Mesendoderm (in vitro differentiated cells): ENCODE data around the gene SNX27.

Source experiments
- DNase-seq: peaks from one replicate; pipeline ENCODE4 v3.0.0; 2013
- H2AK5ac ChIP-seq: 2 replicates; pipeline ENCODE4 v1.6.1; 2013; ENCODE audit warnings: low read length, inconsistent platforms
- H2BK120ac ChIP-seq: 2 replicates; pipeline ENCODE4 v1.6.1; 2013; ENCODE audit warnings: low read depth, mild to moderate bottlenecking, low read length, moderate library complexity, mixed read lengths
- H2BK15ac ChIP-seq: replicated peaks from 2 replicates; pipeline ENCODE4 v1.6.1; 2013; ENCODE audit warnings: low read depth, mild to moderate bottlenecking, moderate library complexity
- H2BK5ac ChIP-seq: 2 replicates; pipeline ENCODE4 v1.6.1; 2013; ENCODE audit warnings: low read length, inconsistent platforms
- H3K18ac ChIP-seq: 2 replicates; pipeline ENCODE4 v1.6.1; 2013; ENCODE audit warnings: mild to moderate bottlenecking, low read length, mixed read lengths
- H3K23ac ChIP-seq: one replicate; pipeline ENCODE4 v1.6.1; 2013; ENCODE audit warnings: low read length
- H3K27ac ChIP-seq: 2 replicates; pipeline ENCODE4 v1.5.1; 2013; ENCODE audit warnings: low read depth, mild to moderate bottlenecking, inconsistent platforms, low read length, moderate library complexity
- H3K27me3 ChIP-seq: 2 replicates; pipeline ENCODE4 v1.6.1; 2013; ENCODE audit warnings: low read length, control low read depth, mild to moderate bottlenecking, inconsistent platforms; ENCODE audit not compliant: insufficient read depth, poor library complexity
- H3K36me3 ChIP-seq: 2 replicates; pipeline ENCODE4 v1.6.1; 2013; ENCODE audit warnings: low read length, inconsistent platforms; ENCODE audit not compliant: control insufficient read depth, insufficient read depth
- H3K4ac ChIP-seq: one replicate; pipeline ENCODE4 v1.6.1; 2013; ENCODE audit warnings: low read depth, mild to moderate bottlenecking, low read length, moderate library complexity
- H3K4me1 ChIP-seq: 2 replicates; pipeline ENCODE4 v1.6.1; 2013; ENCODE audit warnings: low read depth, low read length, inconsistent platforms; ENCODE audit not compliant: control insufficient read depth
- H3K4me2 ChIP-seq: 2 replicates; pipeline ENCODE4 v1.6.1; 2013; ENCODE audit warnings: low read length
- H3K4me3 ChIP-seq: 2 replicates; pipeline ENCODE4 v1.5.1; 2013; ENCODE audit warnings: mild to moderate bottlenecking, low read length
- H3K56ac ChIP-seq: one replicate; pipeline ENCODE4 v1.6.1; 2013; ENCODE audit warnings: low read length
- H3K79me1 ChIP-seq: 2 replicates; pipeline ENCODE4 v1.6.1; 2013; ENCODE audit warnings: low read length, inconsistent platforms
- H3K79me2 ChIP-seq: 2 replicates; pipeline ENCODE4 v1.6.1; 2013; ENCODE audit warnings: mild to moderate bottlenecking, low read length; ENCODE audit not compliant: control insufficient read depth, insufficient read depth
- H3K9ac ChIP-seq: 2 replicates; pipeline ENCODE4 v1.6.1; 2013; ENCODE audit warnings: low read length, inconsistent platforms
- H4K5ac ChIP-seq: one replicate; pipeline ENCODE4 v1.6.1; 2013; ENCODE audit warnings: low read length
- H4K8ac ChIP-seq: one replicate; pipeline ENCODE4 v1.6.1; 2013; ENCODE audit warnings: low read depth, mild to moderate bottlenecking, control low read depth, low read length, moderate library complexity
- WGBS: extraction: QIAGEN DNeasy Blood & Tissue Kit; methylation state at CpG from one replicate; pipeline ENCODE4 v1.1.7; 2013; ENCODE audit warnings: low lambda C conversion rate, missing lambda C conversion rate; ENCODE audit not compliant: insufficient coverage; ENCODE audit errors: extremely low coverage; 5-methylcytosine and 5-hydroxymethylcytosine counted together

Gene SNX27

GRCh38 chr1:151581451-151581850 is 30.4 kb upstream of the SNX27 start:
- WGBS = no CpG with 5 or more reads among the region's 5 CpGs
- no peaks in the 10 kb centered on the region for H3K27me3 ChIP-seq
- H2BK15ac ChIP-seq = no peak overlapping the region
- peaks cover 1% of the 10 kb centered on the region for H3K36me3 ChIP-seq
- H4K8ac ChIP-seq = no peak overlapping the region
- H3K4ac ChIP-seq = no peak overlapping the region
- no peaks in the 10 kb centered on the region for H3K79me1 ChIP-seq
- no peak overlapping the region for H3K23ac ChIP-seq
- H3K4me3 ChIP-seq = no peak overlapping the region
- no peak overlapping the region for H2BK5ac ChIP-seq
- H3K9ac ChIP-seq = no peak overlapping the region
- no peak overlapping the region for H3K56ac ChIP-seq
- H3K4me2 ChIP-seq = no peak overlapping the region
- no peak overlapping the region for H3K18ac ChIP-seq
- H3K4me1 ChIP-seq = peaks cover 2% of the 10 kb centered on the region
- no peaks in the 10 kb centered on the region for H3K79me2 ChIP-seq
- H3K27ac ChIP-seq = no peak overlapping the region
- H4K5ac ChIP-seq = no peak overlapping the region
- H2AK5ac ChIP-seq = no peak overlapping the region
- H2BK120ac ChIP-seq = no peak overlapping the region
- DNase-seq = no peak

- no peak overlapping the region for H3K4ac ChIP-seq
- no peaks in the 10 kb centered on the region for H3K27me3 ChIP-seq
- no peak overlapping the region for H2BK5ac ChIP-seq
- H3K36me3 ChIP-seq = peaks cover 1% of the 10 kb centered on the region
- no peak overlapping the region for H3K4me3 ChIP-seq
- no peak overlapping the region for H3K9ac ChIP-seq
- no peaks in the 10 kb centered on the region for H3K79me2 ChIP-seq
- H2BK15ac ChIP-seq = no peak overlapping the region
- H3K27ac ChIP-seq = no peak overlapping the region
- no peak overlapping the region for H2BK120ac ChIP-seq
- H4K8ac ChIP-seq = no peak overlapping the region
- no CpG with 5 or more reads among the region's 1 CpG for WGBS
- H2AK5ac ChIP-seq = no peak overlapping the region
- no peak overlapping the region for H3K18ac ChIP-seq
- no peaks in the 10 kb centered on the region for H3K79me1 ChIP-seq
- H3K4me2 ChIP-seq = no peak overlapping the region
- no peak overlapping the region for H4K5ac ChIP-seq
- no peak overlapping the region for H3K56ac ChIP-seq
- no peak overlapping the region for H3K23ac ChIP-seq
- H3K4me1 ChIP-seq = peaks cover 2% of the 10 kb centered on the region
- DNase-seq = no peak
Measured at GRCh38 chr1:151581921-151582320, 29.9 kb upstream of the SNX27 start.

GRCh38 chr1:151583796-151584195 is 28.1 kb upstream of the SNX27 start:
- H3K79me2 ChIP-seq = no peaks in the 10 kb centered on the region
- H3K56ac ChIP-seq = no peak overlapping the region
- H3K4me2 ChIP-seq = no peak overlapping the region
- H3K79me1 ChIP-seq = no peaks in the 10 kb centered on the region
- DNase-seq = no peak
- H2AK5ac ChIP-seq = no peak overlapping the region
- H4K5ac ChIP-seq = no peak overlapping the region
- H3K9ac ChIP-seq = no peak overlapping the region
- H2BK15ac ChIP-seq = no peak overlapping the region
- H3K27me3 ChIP-seq = no peaks in the 10 kb centered on the region
- no peak overlapping the region for H2BK5ac ChIP-seq
- H4K8ac ChIP-seq = no peak overlapping the region
- peaks cover 2% of the 10 kb centered on the region for H3K4me1 ChIP-seq
- no peak overlapping the region for H3K27ac ChIP-seq
- no peak overlapping the region for H3K23ac ChIP-seq
- H3K18ac ChIP-seq = no peak overlapping the region
- no peak overlapping the region for H3K4ac ChIP-seq
- no peak overlapping the region for H3K4me3 ChIP-seq
- WGBS = no CpG with 5 or more reads among the region's 2 CpGs
- H3K36me3 ChIP-seq = peaks cover 1% of the 10 kb centered on the region
- H2BK120ac ChIP-seq = no peak overlapping the region

GRCh38 chr1:151584278-151584677 is 27.6 kb upstream of the SNX27 start:
- H3K56ac ChIP-seq = no peak overlapping the region
- no peak overlapping the region for H3K18ac ChIP-seq
- H3K4ac ChIP-seq = no peak overlapping the region
- no peaks in the 10 kb centered on the region for H3K79me2 ChIP-seq
- no peaks in the 10 kb centered on the region for H3K27me3 ChIP-seq
- no peak overlapping the region for H3K23ac ChIP-seq
- no peak overlapping the region for H2BK15ac ChIP-seq
- H3K79me1 ChIP-seq = no peaks in the 10 kb centered on the region
- no peak overlapping the region for H3K27ac ChIP-seq
- no peak overlapping the region for H2BK120ac ChIP-seq
- no peak overlapping the region for H3K4me2 ChIP-seq
- no peak overlapping the region for H4K8ac ChIP-seq
- no peak overlapping the region for H2AK5ac ChIP-seq
- H3K4me1 ChIP-seq = peaks cover 2% of the 10 kb centered on the region
- peaks cover 1% of the 10 kb centered on the region for H3K36me3 ChIP-seq
- no peak overlapping the region for H3K9ac ChIP-seq
- no peak overlapping the region for H3K4me3 ChIP-seq
- peak; percentile 46 for DNase-seq
- H4K5ac ChIP-seq = no peak overlapping the region
- no CpG with 5 or more reads among the region's 6 CpGs for WGBS
- no peak overlapping the region for H2BK5ac ChIP-seq

DNA sequence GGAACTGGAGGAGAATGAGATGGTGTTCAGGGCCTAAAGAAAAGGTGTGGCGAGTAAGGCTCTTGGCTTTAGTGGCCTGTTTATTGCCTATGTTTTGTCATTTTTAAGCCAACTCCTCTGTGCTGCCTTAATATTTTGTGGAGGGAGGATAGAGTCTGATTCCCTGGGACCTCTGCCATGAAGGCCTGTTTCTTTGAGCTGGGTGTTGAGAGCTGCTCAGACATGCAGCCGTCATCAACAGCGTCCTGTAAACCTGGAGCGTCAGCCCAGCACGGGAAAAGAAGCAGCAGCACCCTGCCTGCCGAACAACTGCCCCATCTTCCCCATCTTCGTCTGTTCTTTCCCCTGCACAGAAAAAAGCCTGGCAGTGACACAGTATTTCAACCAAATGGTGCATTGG is 27.1 kb upstream of the SNX27 start:
- Histone ChIP-seq H3K79me1 (no peaks in the 10 kb centered on the region), H2BK15ac (no peak overlapping the region), H3K27me3 (no peaks in the 10 kb centered on the region), H4K8ac (no peak overlapping the region), H3K4me3 (no peak overlapping the region), H3K9ac (no peak overlapping the region), H3K56ac (no peak overlapping the region), H2AK5ac (no peak overlapping the region), H3K4me2 (no peak overlapping the region), H3K79me2 (no peaks in the 10 kb centered on the region), H3K36me3 (peaks cover 1% of the 10 kb centered on the region), H3K23ac (no peak overlapping the region), H2BK120ac (no peak overlapping the region), H3K18ac (no peak overlapping the region), H3K4me1 (peaks cover 2% of the 10 kb centered on the region), H3K4ac (no peak overlapping the region), H4K5ac (no peak overlapping the region), H3K27ac (no peak overlapping the region), H2BK5ac (no peak overlapping the region)
- DNase-seq = no peak
- no CpG with 5 or more reads among the region's 7 CpGs for WGBS

DNA sequence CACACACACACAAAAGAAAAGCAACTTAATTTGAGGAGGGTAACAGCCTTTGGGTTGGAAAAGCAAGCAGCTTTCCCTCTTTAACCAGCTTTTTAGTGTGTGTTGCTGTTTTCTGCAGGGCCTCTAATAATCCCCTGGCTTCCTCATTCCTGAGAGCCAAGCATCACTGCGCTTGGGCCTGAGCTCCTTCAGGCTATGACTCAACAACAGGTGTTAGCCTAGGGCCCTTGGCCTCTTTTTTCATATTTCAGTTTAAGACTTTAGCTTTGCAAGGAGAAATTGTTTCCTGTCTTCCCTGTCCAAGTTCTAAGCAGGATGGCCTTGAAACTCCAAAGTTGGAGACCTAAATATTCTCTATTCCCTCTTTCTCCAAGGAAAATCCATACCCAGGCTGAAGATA is 26.2 kb upstream of the SNX27 start:
- Histone ChIP-seq H3K9ac (no peak overlapping the region), H4K5ac (no peak overlapping the region), H3K4me3 (no peak overlapping the region), H3K27ac (no peak overlapping the region), H2BK5ac (no peak overlapping the region), H3K4ac (no peak overlapping the region), H2BK120ac (no peak overlapping the region), H3K4me2 (no peak overlapping the region), H3K79me1 (no peaks in the 10 kb centered on the region), H2AK5ac (no peak overlapping the region), H3K36me3 (peaks cover 1% of the 10 kb centered on the region), H3K27me3 (no peaks in the 10 kb centered on the region), H3K79me2 (no peaks in the 10 kb centered on the region), H4K8ac (no peak overlapping the region), H3K23ac (no peak overlapping the region), H3K4me1 (peaks cover 2% of the 10 kb centered on the region), H2BK15ac (no peak overlapping the region), H3K56ac (no peak overlapping the region), H3K18ac (no peak overlapping the region)
- WGBS = no CpG with 5 or more reads among the region's 1 CpG
- peak; percentile 45 for DNase-seq
